Lung (tissue), 12 donors: ENCODE data around the gene SLC6A8. TPM values are rescaled to one million over a fixed set of nuclear protein-coding genes. Genes with fewer than 3 reads are reported as not detected.
"Not testable (repeated sequence)": the region's sequence is repeated elsewhere in the genome, so short reads cannot be mapped to it uniquely, and the experiment has no call there.

Experiments used
- ATAC-seq: fragments of 200-7000 bp; cut with Tn5 transposase; one replicate; pipeline ENCODE4 v1.9.1; 2020; ENCODE audit warnings: moderate number of reproducible peaks; ENCODE audit not compliant: insufficient read depth, low FRiP score
- DNase-seq, 3 donors: peaks; one replicate each; pipeline ENCODE4 v3.0.0-alpha.2; 2013 to 2017
- H3K27ac ChIP-seq, 2 donors: one replicate each; pipeline ENCODE4 v1.5.1; 2013; ENCODE audit warnings: mild to moderate bottlenecking in 2 of 2, moderate library complexity in 2 of 2, control low read depth in 1 of 2, inconsistent platforms in 1 of 2, low read depth in 1 of 2, low read length in 1 of 2
- H3K27me3 ChIP-seq, 3 donors: one replicate each; pipeline ENCODE4 v1.5.1; 2013; ENCODE audit warnings: low read length in 2 of 3; ENCODE audit not compliant: control insufficient read depth in 3 of 3, insufficient read depth in 3 of 3
- H3K36me3 ChIP-seq, 4 donors: one replicate each; pipeline ENCODE4 v1.5.1; 2013; ENCODE audit warnings: low read length in 4 of 4, mild to moderate bottlenecking in 1 of 4, moderate library complexity in 1 of 4; ENCODE audit not compliant: control insufficient read depth in 4 of 4, insufficient read depth in 4 of 4
- H3K4me1 ChIP-seq, 5 donors: one replicate each; pipeline ENCODE4 v1.5.1; 2013; ENCODE audit warnings: low read length in 5 of 5, mild to moderate bottlenecking in 2 of 5, moderate library complexity in 1 of 5; ENCODE audit not compliant: control insufficient read depth in 5 of 5, insufficient read depth in 5 of 5
- H3K4me3 ChIP-seq: one replicate; pipeline ENCODE4 v1.5.1; 2013; ENCODE audit warnings: mild to moderate bottlenecking, control low read depth, moderate library complexity
- H3K9ac ChIP-seq, 2 donors: one replicate each; pipeline ENCODE4 v1.5.1; 2013; ENCODE audit warnings: low read length in 2 of 2, control low read depth in 1 of 2; ENCODE audit not compliant: insufficient read depth in 1 of 2
- H3K9me3 ChIP-seq, 4 donors: one replicate each; pipeline ENCODE4 v1.5.1; 2013; ENCODE audit warnings: low read length in 3 of 4, mild to moderate bottlenecking in 1 of 4, moderate library complexity in 1 of 4; ENCODE audit not compliant: control insufficient read depth in 4 of 4, insufficient read depth in 3 of 4
- CTCF ChIP-seq: IDR thresholded peaks from 2 replicates; pipeline ENCODE4 v1.5.1; 2012; ENCODE audit warnings: mild to moderate bottlenecking; ENCODE audit errors: control extremely low read depth, extremely low read depth
- WGBS, 2 donors: extraction: QIAGEN DNeasy Blood & Tissue Kit; methylation state at CpG; one replicate each; pipeline ENCODE4 v1.1.7; 2013; 5-methylcytosine and 5-hydroxymethylcytosine counted together
- polyA plus RNA-seq, 2 donors: library from polyadenylated mRNA; stranded (reverse); fragments of 200-250 nt; gene quantifications; one replicate each; pipeline ENCODE4 v1.2.1, GENCODE V29; 2013
- total RNA-seq, 2 donors: library from RNA; depleted of rRNA in 1 of 2; stranded (reverse); fragments of >200 nt in 1 of 2; gene quantifications; one replicate each; pipeline ENCODE4 v1.2.1, GENCODE V29; 2014 to 2021
- donor health status: control.
- donor health status: control.
- donor health status: Bipolar disorder and iron deficiency.
- donor health status: healthy.
- donor health status: DM: yes; HTN: yes; CAD: no.

The SLC6A8 gene
- total and polyA plus RNA-seq, 4 donors = 5.3 to 21.5 (median 9.9) TPM

GRCh38 chrX:153692003-153692402, 4.3 kb downstream of the SLC6A8 start:
- Histone ChIP-seq H3K4me1 (no peaks in the 10 kb centered on the region), H3K27ac (no peak overlapping the region), H3K36me3 (peaks cover 0 to 2% (median 0%) of the 10 kb centered on the region in 4 donors), H3K4me3 (no peak overlapping the region), H3K27me3 (no peaks in the 10 kb centered on the region), H3K9me3 (no peaks in the 10 kb centered on the region), H3K9ac (no peak overlapping the region)
- no peak for TF ChIP-seq CTCF
- ATAC-seq (no peak), DNase-seq (no peak)
- WGBS, 2 donors = 60 to 73% methylated on average over 3 to 4 of the region's 4 CpGs

DNA sequence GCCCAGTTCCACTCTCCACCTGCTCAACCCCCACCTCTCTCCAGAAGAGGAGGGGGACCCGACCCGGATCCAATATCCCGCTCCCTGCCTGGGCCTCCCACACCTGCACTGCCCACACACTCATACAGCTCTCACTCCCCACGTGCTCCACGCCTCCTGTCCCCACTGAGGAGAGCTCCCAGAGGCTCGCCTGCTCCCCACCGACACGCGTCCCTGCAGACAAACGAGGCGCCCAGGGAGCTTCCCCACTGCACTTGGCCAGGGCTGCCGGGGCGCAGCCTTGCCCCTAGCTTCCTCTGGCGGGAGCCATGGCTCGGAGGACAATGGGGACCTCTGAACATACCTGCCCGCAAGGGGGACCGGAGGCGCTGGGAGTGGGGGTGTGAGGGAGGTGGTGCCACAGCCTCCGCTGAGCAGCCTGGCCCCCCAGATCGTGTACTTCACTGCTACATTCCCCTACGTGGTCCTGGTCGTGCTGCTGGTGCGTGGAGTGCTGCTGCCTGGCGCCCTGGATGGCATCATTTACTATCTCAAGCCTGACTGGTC, 5.0 kb downstream of the SLC6A8 start:
- H3K9ac ChIP-seq = no peak overlapping the region
- H3K27me3 ChIP-seq = no peaks in the 10 kb centered on the region
- WGBS, 2 donors = 67 to 72% methylated on average over 21 to 24 of the region's 24 CpGs
- H3K4me1 ChIP-seq = no peaks in the 10 kb centered on the region
- ATAC-seq = no peak
- no peak for DNase-seq
- no peak overlapping the region for H3K4me3 ChIP-seq
- H3K9me3 ChIP-seq = no peaks in the 10 kb centered on the region
- H3K27ac ChIP-seq = no peak overlapping the region
- peaks cover 0 to 2% (median 0%) of the 10 kb centered on the region in 4 donors for H3K36me3 ChIP-seq
- no peak for TF ChIP-seq CTCF

DNA sequence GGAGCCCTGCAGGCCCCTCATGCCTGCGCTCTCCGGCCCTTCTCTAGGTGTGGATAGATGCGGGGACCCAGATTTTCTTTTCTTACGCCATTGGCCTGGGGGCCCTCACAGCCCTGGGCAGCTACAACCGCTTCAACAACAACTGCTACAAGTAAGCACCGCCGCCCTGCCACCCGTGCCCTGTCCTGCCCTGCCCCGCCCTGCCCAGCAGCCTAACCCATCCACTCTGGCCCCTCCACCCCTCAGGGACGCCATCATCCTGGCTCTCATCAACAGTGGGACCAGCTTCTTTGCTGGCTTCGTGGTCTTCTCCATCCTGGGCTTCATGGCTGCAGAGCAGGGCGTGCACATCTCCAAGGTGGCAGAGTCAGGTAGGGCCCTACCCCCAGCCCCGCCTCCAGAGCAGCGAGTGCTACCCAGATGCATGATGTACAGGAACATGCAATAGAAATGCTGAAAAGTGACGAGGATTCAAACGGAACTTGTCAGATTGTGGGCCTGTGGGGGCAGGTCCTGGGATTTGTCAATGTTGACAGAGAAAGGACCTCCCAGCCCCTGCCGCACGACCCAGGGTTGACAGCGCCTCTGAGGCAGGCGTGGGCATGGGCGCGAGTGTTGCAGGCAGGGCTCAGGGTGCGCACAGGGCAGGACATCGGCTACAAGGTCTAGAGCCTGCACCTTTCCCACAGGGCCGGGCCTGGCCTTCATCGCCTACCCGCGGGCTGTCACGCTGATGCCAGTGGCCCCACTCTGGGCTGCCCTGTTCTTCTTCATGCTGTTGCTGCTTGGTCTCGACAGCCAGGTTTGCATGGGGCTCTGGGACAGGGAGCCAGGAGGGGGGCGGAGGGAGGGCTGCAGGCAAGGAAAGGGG, 5.7 kb downstream of the SLC6A8 start:
- no peak for DNase-seq

DNA sequence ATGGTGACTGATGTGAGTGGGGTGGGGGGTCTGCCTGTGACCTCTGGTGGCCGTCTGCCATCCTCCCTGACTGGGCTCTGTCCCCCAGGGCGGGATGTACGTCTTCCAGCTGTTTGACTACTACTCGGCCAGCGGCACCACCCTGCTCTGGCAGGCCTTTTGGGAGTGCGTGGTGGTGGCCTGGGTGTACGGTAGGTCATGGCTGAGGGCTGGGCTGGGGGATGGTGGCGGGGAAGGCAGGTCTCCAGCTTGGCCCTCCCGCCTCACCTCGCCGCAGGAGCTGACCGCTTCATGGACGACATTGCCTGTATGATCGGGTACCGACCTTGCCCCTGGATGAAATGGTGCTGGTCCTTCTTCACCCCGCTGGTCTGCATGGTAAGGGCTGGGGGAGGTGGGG, 6.5 kb downstream of the SLC6A8 start:
- not testable (repeated sequence) for H3K9me3 ChIP-seq, H3K4me3 ChIP-seq, H3K4me1 ChIP-seq, H3K36me3 ChIP-seq, DNase-seq, ATAC-seq, H3K27me3 ChIP-seq, H3K9ac ChIP-seq
- peak overlapping the region in 1 of 2 donors; percentile 9 for H3K27ac ChIP-seq
- 89 to 92% methylated on average over 15 to 16 of the region's 16 CpGs for WGBS, 2 donors

More for the DNA sequence above, 5.7 kb downstream of the SLC6A8 start:
- no peak for TF ChIP-seq CTCF
- Histone ChIP-seq H3K27ac (peak overlapping the region in 1 of 2 donors; percentile 9), H3K36me3 (peaks cover 0 to 2% (median 0%) of the 10 kb centered on the region in 4 donors), H3K9ac (no peak overlapping the region), H3K4me1 (no peaks in the 10 kb centered on the region), H3K27me3 (no peaks in the 10 kb centered on the region), H3K9me3 (no peaks in the 10 kb centered on the region), H3K4me3 (no peak overlapping the region)
- 76 to 86% methylated on average over 15 to 31 of the region's 31 CpGs for WGBS, 2 donors
- ATAC-seq = peak; percentile 8
